ENCODE results near the gene PIM2.

PIM2 gene

GRCh38 chrX:48901069-48901468, 17.8 kb downstream of the PIM2 start:
- peaks cover 11% of the 10 kb centered on the region for H3K4me1 ChIP-seq (ENCODE audit: control insufficient read depth, insufficient read depth, low read depth, low read length)
- no peak overlapping the region for H2AFZ ChIP-seq (ENCODE audit: low read depth, low read length)
- peaks cover 45 to 47% of the 10 kb centered on the region in 2 experiments for H3K36me3 ChIP-seq (ENCODE audit: control insufficient read depth in 1 of 2, insufficient read depth in 2 of 2, low read depth in 1 of 2, low read length in 2 of 2)
- H3K9ac ChIP-seq (ENCODE audit: low read length) = no peak overlapping the region
- no peak for DNase-seq
- no peak overlapping the region for H3K23ac ChIP-seq (ENCODE audit: low read length in 2 of 2)
- H3K4ac ChIP-seq (ENCODE audit: low read depth in 1 of 2, low read length in 2 of 2) = no peak overlapping the region
- H3K4me3 ChIP-seq (ENCODE audit: insufficient read depth in 1 of 2, low read depth in 1 of 2, low read length in 2 of 2) = no peak overlapping the region
- no peak overlapping the region for H2BK5ac ChIP-seq (ENCODE audit: low read depth, low read length, poor library complexity, severe bottlenecking)
- no peak overlapping the region for H3K18ac ChIP-seq (ENCODE audit: low read depth in 1 of 2, low read length in 2 of 2)
- H4K91ac ChIP-seq (ENCODE audit: low read length) = no peak overlapping the region
- no peak overlapping the region for H3K4me2 ChIP-seq (ENCODE audit: low read length, poor library complexity, severe bottlenecking)
- no peaks in the 10 kb centered on the region for H3K9me3 ChIP-seq (ENCODE audit: control insufficient read depth, low read length)
- WGBS = 88% methylated on average over 5 of the region's 7 CpGs
- no peak overlapping the region for H3K14ac ChIP-seq (ENCODE audit: low read length in 2 of 2)
- H2AK5ac ChIP-seq (ENCODE audit: low read length, severe bottlenecking) = no peak overlapping the region
- peak overlapping the region; percentile 5 for H2BK120ac ChIP-seq (ENCODE audit: low read depth, low read length)
- H3K27ac ChIP-seq (ENCODE audit: low read length, poor library complexity, severe bottlenecking) = no peak overlapping the region
- no peak overlapping the region for H2BK15ac ChIP-seq (ENCODE audit: low read depth, poor library complexity, severe bottlenecking)
- H2BK12ac ChIP-seq (ENCODE audit: low read length in 2 of 2) = no peak overlapping the region
- H4K8ac ChIP-seq (ENCODE audit: low read length) = no peak overlapping the region
- peaks cover 5% of the 10 kb centered on the region for H3K79me1 ChIP-seq (replicated peaks; ENCODE audit: low read length, poor library complexity, severe bottlenecking)
- H3K27me3 ChIP-seq (ENCODE audit: control insufficient read depth in 1 of 2, insufficient read depth in 1 of 2, low read length in 2 of 2) = no peaks in the 10 kb centered on the region

DNA sequence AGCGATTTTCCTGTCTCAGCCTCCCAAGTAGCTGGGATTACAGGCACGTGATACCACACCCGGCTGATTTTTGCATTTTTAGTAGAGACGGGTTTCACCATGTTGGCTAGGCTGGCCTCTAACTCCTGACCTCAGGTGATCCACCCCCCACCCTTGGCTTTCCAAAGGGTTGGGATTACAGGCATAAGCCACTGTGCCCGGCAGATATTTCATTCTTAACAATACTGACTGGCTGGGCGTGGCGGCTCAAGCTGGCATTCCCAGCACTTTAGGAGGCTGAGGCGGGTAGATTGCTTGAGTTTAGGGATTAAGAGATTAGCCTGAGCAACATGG, 19.8 kb downstream of the PIM2 start:
- no peak overlapping the region for H3K14ac ChIP-seq (ENCODE audit: low read length in 2 of 2)
- peaks cover 37 to 38% of the 10 kb centered on the region in 2 experiments for H3K36me3 ChIP-seq (ENCODE audit: control insufficient read depth in 1 of 2, insufficient read depth in 2 of 2, low read depth in 1 of 2, low read length in 2 of 2)
- H2AFZ ChIP-seq (ENCODE audit: low read depth, low read length) = no peak overlapping the region
- H3K4me2 ChIP-seq (ENCODE audit: low read length, poor library complexity, severe bottlenecking) = no peak overlapping the region
- H3K18ac ChIP-seq (ENCODE audit: low read depth in 1 of 2, low read length in 2 of 2) = no peak overlapping the region
- no peaks in the 10 kb centered on the region for H3K27me3 ChIP-seq (ENCODE audit: control insufficient read depth in 1 of 2, insufficient read depth in 1 of 2, low read length in 2 of 2)
- no peak overlapping the region for H3K4me3 ChIP-seq (ENCODE audit: insufficient read depth in 1 of 2, low read depth in 1 of 2, low read length in 2 of 2)
- H3K27ac ChIP-seq (ENCODE audit: low read length, poor library complexity, severe bottlenecking) = no peak overlapping the region
- H3K79me1 ChIP-seq (replicated peaks; ENCODE audit: low read length, poor library complexity, severe bottlenecking) = peaks cover 10% of the 10 kb centered on the region
- no peak for DNase-seq
- no peak overlapping the region for H2BK15ac ChIP-seq (ENCODE audit: low read depth, poor library complexity, severe bottlenecking)
- no peak overlapping the region for H2BK5ac ChIP-seq (ENCODE audit: low read depth, low read length, poor library complexity, severe bottlenecking)
- H2BK12ac ChIP-seq (ENCODE audit: low read length in 2 of 2) = no peak overlapping the region
- H2BK120ac ChIP-seq (ENCODE audit: low read depth, low read length) = no peak overlapping the region
- no peak overlapping the region for H3K23ac ChIP-seq (ENCODE audit: low read length in 2 of 2)
- no peak overlapping the region for H2AK5ac ChIP-seq (ENCODE audit: low read length, severe bottlenecking)
- no peak overlapping the region for H4K91ac ChIP-seq (ENCODE audit: low read length)
- peaks cover 11% of the 10 kb centered on the region for H3K4me1 ChIP-seq (ENCODE audit: control insufficient read depth, insufficient read depth, low read depth, low read length)
- peak overlapping the region; percentile 97 for H3K9ac ChIP-seq (ENCODE audit: low read length)
- no peak overlapping the region for H4K8ac ChIP-seq (ENCODE audit: low read length)
- H3K4ac ChIP-seq (ENCODE audit: low read depth in 1 of 2, low read length in 2 of 2) = no peak overlapping the region
- over 99% methylated on average over 8 of the region's 8 CpGs for WGBS
- H3K9me3 ChIP-seq (ENCODE audit: control insufficient read depth, low read length) = no peaks in the 10 kb centered on the region

DNA sequence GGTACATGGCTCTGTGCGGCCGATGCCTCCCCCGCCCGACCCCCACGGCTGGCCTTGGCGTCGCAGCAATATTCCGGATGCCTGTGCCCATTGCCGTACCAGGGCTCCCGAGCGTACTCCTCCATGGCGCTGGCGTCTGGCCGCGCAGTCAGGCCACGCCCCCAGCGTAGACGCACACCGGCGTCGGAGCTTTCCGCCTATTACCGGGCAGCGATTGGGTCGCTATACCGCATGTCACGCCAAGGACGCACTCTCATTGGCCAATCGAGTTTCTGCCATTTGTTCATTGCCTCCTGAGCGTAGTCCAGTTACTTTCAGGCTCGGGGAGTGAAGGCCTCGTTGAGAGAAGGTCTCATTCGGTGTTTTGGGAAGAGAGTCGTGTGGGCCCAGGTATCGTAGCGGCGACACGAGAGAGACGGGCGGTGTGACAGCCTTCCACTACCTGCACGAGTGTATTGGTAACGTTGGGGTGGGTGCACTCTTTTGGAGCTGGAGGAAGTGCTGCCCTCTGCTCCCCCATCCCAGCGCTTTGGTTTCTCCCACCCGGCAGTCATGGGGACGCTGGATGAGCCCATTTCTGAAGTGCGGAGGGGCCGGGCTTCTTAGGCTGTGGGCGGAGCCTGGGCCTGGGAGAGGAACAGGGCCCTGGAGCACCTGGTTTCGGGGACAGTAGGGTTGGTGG, 21.1 kb downstream of the PIM2 start, which contains the start of the genes PQBP1 and TIMM17B:
TSS of gene PQBP1 (plus strand) at position 306 of the 682 bp plus-strand sequence. CDS start 580 bp downstream, outside the sequence.
TSS of gene TIMM17B (minus strand) at position 144 of the 682 bp plus-strand sequence. CDS start at position 125, 19 bp downstream.
- Histone ChIP-seq H3K23ac (ENCODE audit: low read length in 2 of 2) (no peak within 1 kb of the TSS), H3K36me3 (ENCODE audit: control insufficient read depth in 1 of 2, insufficient read depth in 2 of 2, low read depth in 1 of 2, low read length in 2 of 2) (peaks cover 34 to 40% of the 10 kb centered on the region in 2 experiments), H3K4me2 (ENCODE audit: low read length, poor library complexity, severe bottlenecking) (peak within 1 kb of the TSS; percentile 74), H3K27ac (ENCODE audit: low read length, poor library complexity, severe bottlenecking) (peak within 1 kb of the TSS; percentile 99), H3K9ac (ENCODE audit: low read length) (peak within 1 kb of the TSS; percentile 97), H3K79me1 (replicated peaks; ENCODE audit: low read length, poor library complexity, severe bottlenecking) (peaks cover 18% of the 10 kb centered on the region), H3K4me3 (ENCODE audit: insufficient read depth in 1 of 2, low read depth in 1 of 2, low read length in 2 of 2) (peak within 1 kb of the TSS; percentile 80 to 86), H2AFZ (ENCODE audit: low read depth, low read length) (peak within 1 kb of the TSS; percentile 71), H3K9me3 (ENCODE audit: control insufficient read depth, low read length) (no peaks in the 10 kb centered on the region), H2BK15ac (ENCODE audit: low read depth, poor library complexity, severe bottlenecking) (peak within 1 kb of the TSS; percentile 60), H2BK12ac (ENCODE audit: low read length in 2 of 2) (no peak within 1 kb of the TSS), H4K8ac (ENCODE audit: low read length) (peak within 1 kb of the TSS; percentile 67), H3K27me3 (ENCODE audit: control insufficient read depth in 1 of 2, insufficient read depth in 1 of 2, low read length in 2 of 2) (no peaks in the 10 kb centered on the region), H4K91ac (ENCODE audit: low read length) (peak within 1 kb of the TSS; percentile 44), H2BK5ac (ENCODE audit: low read depth, low read length, poor library complexity, severe bottlenecking) (peak within 1 kb of the TSS; percentile 37), H3K18ac (ENCODE audit: low read depth in 1 of 2, low read length in 2 of 2) (peak within 1 kb of the TSS; percentile 67 to 96), H3K4ac (ENCODE audit: low read depth in 1 of 2, low read length in 2 of 2) (peak within 1 kb of the TSS in 1 of 2 experiments; percentile 87), H3K4me1 (ENCODE audit: control insufficient read depth, insufficient read depth, low read depth, low read length) (peaks cover 11% of the 10 kb centered on the region), H2BK120ac (ENCODE audit: low read depth, low read length) (peak within 1 kb of the TSS; percentile 42), H2AK5ac (ENCODE audit: low read length, severe bottlenecking) (peak within 1 kb of the TSS; percentile 73), H3K14ac (ENCODE audit: low read length in 2 of 2) (peak within 1 kb of the TSS in 1 of 2 experiments; percentile 96)
- under 1% methylated on average over 31 of the region's 49 CpGs for WGBS
- peak; percentile 97 for DNase-seq

DNA sequence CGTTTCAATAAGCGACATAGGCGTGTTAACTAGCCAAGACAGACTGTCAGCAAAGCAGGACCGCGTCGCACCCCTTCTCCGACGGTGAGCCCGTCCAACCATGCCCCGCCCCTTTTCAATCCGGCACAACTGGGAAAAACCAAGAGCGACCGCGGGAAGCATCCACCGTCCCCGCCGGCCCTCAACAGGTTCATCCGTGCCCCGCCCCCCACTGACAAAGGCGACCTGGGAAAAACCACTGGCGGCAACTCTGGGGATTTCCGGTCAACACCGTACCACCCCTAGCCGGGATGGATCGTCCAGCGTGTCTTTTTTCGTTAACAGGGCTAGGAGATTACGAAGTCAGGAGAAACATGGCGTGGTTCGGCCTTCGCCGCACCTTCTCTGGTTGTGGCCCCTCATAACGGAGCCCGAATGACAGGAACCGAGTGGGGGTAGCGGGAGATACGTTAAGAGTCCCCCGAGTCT, 21.6 kb downstream of the PIM2 start:
- H4K91ac ChIP-seq (ENCODE audit: low read length) = peak overlapping the region; percentile 41
- no peak overlapping the region for H3K23ac ChIP-seq (ENCODE audit: low read length in 2 of 2)
- H3K18ac ChIP-seq (ENCODE audit: low read depth in 1 of 2, low read length in 2 of 2) = peak overlapping the region; percentile 67 to 96
- H3K9me3 ChIP-seq (ENCODE audit: control insufficient read depth, low read length) = no peaks in the 10 kb centered on the region
- DNase-seq = peak; percentile 88
- peak overlapping the region; percentile 80 to 86 for H3K4me3 ChIP-seq (ENCODE audit: insufficient read depth in 1 of 2, low read depth in 1 of 2, low read length in 2 of 2)
- H2AFZ ChIP-seq (ENCODE audit: low read depth, low read length) = no peak overlapping the region
- no peaks in the 10 kb centered on the region for H3K27me3 ChIP-seq (ENCODE audit: control insufficient read depth in 1 of 2, insufficient read depth in 1 of 2, low read length in 2 of 2)
- H3K27ac ChIP-seq (ENCODE audit: low read length, poor library complexity, severe bottlenecking) = peak overlapping the region; percentile 99
- no peak overlapping the region for H3K14ac ChIP-seq (ENCODE audit: low read length in 2 of 2)
- H3K4me2 ChIP-seq (ENCODE audit: low read length, poor library complexity, severe bottlenecking) = peak overlapping the region; percentile 61
- H3K9ac ChIP-seq (ENCODE audit: low read length) = peak overlapping the region; percentile 97
- peak overlapping the region; percentile 33 for H2BK15ac ChIP-seq (ENCODE audit: low read depth, poor library complexity, severe bottlenecking)
- peak overlapping the region in 1 of 2 experiments; percentile 87 for H3K4ac ChIP-seq (ENCODE audit: low read depth in 1 of 2, low read length in 2 of 2)
- peak overlapping the region; percentile 37 for H2BK5ac ChIP-seq (ENCODE audit: low read depth, low read length, poor library complexity, severe bottlenecking)
- no peak overlapping the region for H2BK12ac ChIP-seq (ENCODE audit: low read length in 2 of 2)
- H3K36me3 ChIP-seq (ENCODE audit: control insufficient read depth in 1 of 2, insufficient read depth in 2 of 2, low read depth in 1 of 2, low read length in 2 of 2) = peaks cover 29 to 36% of the 10 kb centered on the region in 2 experiments
- H2BK120ac ChIP-seq (ENCODE audit: low read depth, low read length) = peak overlapping the region; percentile 42
- under 1% methylated on average over 28 of the region's 38 CpGs for WGBS
- peak overlapping the region; percentile 67 for H4K8ac ChIP-seq (ENCODE audit: low read length)
- H3K79me1 ChIP-seq (replicated peaks; ENCODE audit: low read length, poor library complexity, severe bottlenecking) = peaks cover 16% of the 10 kb centered on the region
- peak overlapping the region; percentile 73 for H2AK5ac ChIP-seq (ENCODE audit: low read length, severe bottlenecking)
- peaks cover 11% of the 10 kb centered on the region for H3K4me1 ChIP-seq (ENCODE audit: control insufficient read depth, insufficient read depth, low read depth, low read length)
